ENCODE data around the gene TNS3.

The TNS3 gene

GRCh38 chr7:47454069-47454973, 127.6 kb downstream of the TNS3 start:
- TF ChIP-seq POLR2AphosphoS5 (IDR thresholded peaks at IDR 0.05; ENCODE audit: borderline replicate concordance, low read depth, low read length), result no peak
- no peak for TF ChIP-seq EZH2 (IDR thresholded peaks at IDR 0.05)
- TF ChIP-seq FOXP2 (optimal IDR thresholded peaks at IDR 0.05; ENCODE audit: control extremely low read depth, extremely low read length, insufficient read depth), result no peak
- H3K4me3 ChIP-seq, result no peak overlapping the region
- no peak overlapping the region for H3K27ac ChIP-seq
- DNase-seq (ENCODE audit: low read depth, low spot score), result no peak
- no peak overlapping the region for H3K9ac ChIP-seq (ENCODE audit: insufficient read length)
- H3K9me3 ChIP-seq (ENCODE audit: low read depth, low read length), result no peaks in the 10 kb centered on the region
- H3K36me3 ChIP-seq (ENCODE audit: insufficient read depth, low read length), result no peaks in the 10 kb centered on the region

- H3K27ac ChIP-seq, result no peak overlapping the region
- no peaks in the 10 kb centered on the region for H3K36me3 ChIP-seq (ENCODE audit: insufficient read depth, low read length)
- no peak for DNase-seq (ENCODE audit: low read depth, low spot score)
- no peaks in the 10 kb centered on the region for H3K9me3 ChIP-seq (ENCODE audit: low read depth, low read length)
- no peak overlapping the region for H3K4me3 ChIP-seq
- no peak overlapping the region for H3K9ac ChIP-seq (ENCODE audit: insufficient read length)
- TF ChIP-seq FOXP2 (optimal IDR thresholded peaks at IDR 0.05; ENCODE audit: control extremely low read depth, extremely low read length, insufficient read depth) (no peak), POLR2AphosphoS5 (IDR thresholded peaks at IDR 0.05; ENCODE audit: borderline replicate concordance, low read depth, low read length) (no peak), EZH2 (IDR thresholded peaks at IDR 0.05) (no peak)
Observed at GRCh38 chr7:47453093-47454061, 128.5 kb downstream of the TNS3 start.

DNA sequence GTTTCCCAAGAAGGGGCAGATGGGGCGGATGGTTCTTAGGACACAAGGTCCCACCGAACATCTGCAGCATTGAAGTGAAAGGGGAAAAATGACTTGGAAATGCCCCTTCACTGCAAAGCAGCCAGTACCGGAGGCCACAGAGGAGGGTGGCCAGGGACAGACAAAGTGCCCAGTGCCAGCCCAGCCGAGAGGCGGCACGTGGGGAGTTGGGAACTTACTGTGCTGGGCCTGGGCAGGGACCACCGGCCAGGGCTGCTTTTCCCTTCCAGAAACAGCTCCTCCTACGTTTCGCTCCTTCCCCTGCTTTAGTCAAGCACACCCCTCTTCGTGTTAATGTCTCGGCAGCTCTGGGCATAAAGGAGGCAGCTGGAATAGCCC, 129.2 kb downstream of the TNS3 start:
- no peak for TF ChIP-seq POLR2AphosphoS5 (IDR thresholded peaks at IDR 0.05; ENCODE audit: borderline replicate concordance, low read depth, low read length)
- TF ChIP-seq FOXP2 (optimal IDR thresholded peaks at IDR 0.05; ENCODE audit: control extremely low read depth, extremely low read length, insufficient read depth), result no peak
- no peak for TF ChIP-seq EZH2 (IDR thresholded peaks at IDR 0.05)
- H3K4me3 ChIP-seq, result no peak overlapping the region
- H3K9ac ChIP-seq (ENCODE audit: insufficient read length), result no peak overlapping the region
- no peak overlapping the region for H3K27ac ChIP-seq
- no peaks in the 10 kb centered on the region for H3K9me3 ChIP-seq (ENCODE audit: low read depth, low read length)
- no peaks in the 10 kb centered on the region for H3K36me3 ChIP-seq (ENCODE audit: insufficient read depth, low read length)
- no peak for DNase-seq (ENCODE audit: low read depth, low spot score)

DNA sequence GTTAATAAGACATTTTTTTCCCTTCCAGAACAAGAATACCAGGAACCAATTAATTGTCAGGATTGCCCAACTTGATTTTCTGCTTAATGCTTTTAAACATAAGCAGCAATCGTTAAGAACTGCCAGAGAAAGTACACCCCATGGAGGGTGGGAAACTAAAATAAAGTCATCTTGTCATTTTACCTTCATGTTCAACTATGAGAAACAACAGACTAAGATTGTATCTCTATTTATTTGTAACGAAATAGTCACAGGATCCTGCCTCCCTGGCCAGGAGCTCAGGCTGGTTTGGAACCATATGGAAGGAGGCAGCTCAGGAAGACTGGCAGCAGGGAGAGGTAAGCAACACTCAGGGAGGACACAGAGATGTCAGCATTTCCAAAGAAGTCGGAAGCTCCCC, 129.6 kb downstream of the TNS3 start:
- Histone ChIP-seq H3K36me3 (ENCODE audit: insufficient read depth, low read length) (no peaks in the 10 kb centered on the region), H3K9ac (ENCODE audit: insufficient read length) (no peak overlapping the region), H3K27ac (no peak overlapping the region), H3K9me3 (ENCODE audit: low read depth, low read length) (no peaks in the 10 kb centered on the region), H3K4me3 (no peak overlapping the region)
- no peak for DNase-seq (ENCODE audit: low read depth, low spot score)
- TF ChIP-seq POLR2AphosphoS5 (IDR thresholded peaks at IDR 0.05; ENCODE audit: borderline replicate concordance, low read depth, low read length) (no peak), EZH2 (IDR thresholded peaks at IDR 0.05) (no peak), FOXP2 (optimal IDR thresholded peaks at IDR 0.05; ENCODE audit: control extremely low read depth, extremely low read length, insufficient read depth) (no peak)

DNA sequence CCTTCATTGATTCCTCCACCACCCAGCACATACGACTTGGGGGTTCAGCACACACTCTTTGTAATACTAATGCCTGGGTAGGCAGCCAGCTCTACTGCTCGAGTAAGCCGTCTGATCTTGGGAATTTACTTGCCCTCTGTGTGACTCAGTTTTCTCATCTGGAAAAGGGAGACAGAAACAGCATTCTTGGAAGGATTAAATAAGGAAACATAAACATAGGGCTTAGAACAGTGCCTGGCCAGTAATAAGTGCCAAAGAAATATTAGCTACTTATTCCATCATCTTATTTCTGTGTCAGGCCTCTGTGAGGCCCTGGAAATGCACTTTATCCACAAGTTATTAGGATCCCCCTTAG, 130.1 kb downstream of the TNS3 start:
- Histone ChIP-seq H3K9me3 (ENCODE audit: low read depth, low read length) (no peaks in the 10 kb centered on the region), H3K27ac (no peak overlapping the region), H3K36me3 (ENCODE audit: insufficient read depth, low read length) (no peaks in the 10 kb centered on the region), H3K9ac (ENCODE audit: insufficient read length) (no peak overlapping the region), H3K4me3 (no peak overlapping the region)
- TF ChIP-seq EZH2 (IDR thresholded peaks at IDR 0.05) (no peak), FOXP2 (optimal IDR thresholded peaks at IDR 0.05; ENCODE audit: control extremely low read depth, extremely low read length, insufficient read depth) (no peak), POLR2AphosphoS5 (IDR thresholded peaks at IDR 0.05; ENCODE audit: borderline replicate concordance, low read depth, low read length) (no peak)
- no peak for DNase-seq (ENCODE audit: low read depth, low spot score)

GRCh38 chr7:47449810-47450590, 131.9 kb downstream of the TNS3 start:
- no peaks in the 10 kb centered on the region for H3K9me3 ChIP-seq (ENCODE audit: low read depth, low read length)
- H3K27ac ChIP-seq, result no peak overlapping the region
- H3K36me3 ChIP-seq (ENCODE audit: insufficient read depth, low read length), result no peaks in the 10 kb centered on the region
- TF ChIP-seq FOXP2 (optimal IDR thresholded peaks at IDR 0.05; ENCODE audit: control extremely low read depth, extremely low read length, insufficient read depth) (no peak), EZH2 (IDR thresholded peaks at IDR 0.05) (no peak), POLR2AphosphoS5 (IDR thresholded peaks at IDR 0.05; ENCODE audit: borderline replicate concordance, low read depth, low read length) (no peak)
- H3K4me3 ChIP-seq, result no peak overlapping the region
- H3K9ac ChIP-seq (ENCODE audit: insufficient read length), result no peak overlapping the region
- DNase-seq (ENCODE audit: low read depth, low spot score), result no peak

DNA sequence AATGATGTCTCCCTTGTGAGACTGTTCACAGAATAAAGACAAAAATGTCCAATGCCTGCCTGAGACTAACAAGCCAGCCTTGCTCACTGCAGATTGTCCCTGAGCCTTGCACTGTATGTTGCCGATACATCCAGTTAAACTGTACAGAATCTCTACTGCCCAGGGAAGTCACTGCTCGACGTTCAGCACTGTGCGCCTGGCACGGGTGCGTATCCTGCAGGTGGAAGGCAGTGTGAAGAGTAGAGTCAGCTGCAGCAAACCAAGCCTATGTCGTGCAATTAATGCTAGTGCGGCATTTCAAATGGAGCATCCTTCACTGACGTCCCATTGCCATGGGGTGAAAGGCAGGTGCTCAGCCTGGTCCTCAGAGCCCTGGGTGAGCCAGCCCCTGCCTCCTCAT, 132.9 kb downstream of the TNS3 start:
- Histone ChIP-seq H3K9me3 (ENCODE audit: low read depth, low read length) (no peaks in the 10 kb centered on the region), H3K9ac (ENCODE audit: insufficient read length) (no peak overlapping the region), H3K36me3 (ENCODE audit: insufficient read depth, low read length) (no peaks in the 10 kb centered on the region)

More for the DNA sequence above, 132.9 kb downstream of the TNS3 start:
- TF ChIP-seq POLR2AphosphoS5 (IDR thresholded peaks at IDR 0.05; ENCODE audit: borderline replicate concordance, low read depth, low read length) (no peak), FOXP2 (optimal IDR thresholded peaks at IDR 0.05; ENCODE audit: control extremely low read depth, extremely low read length, insufficient read depth) (no peak)
- Histone ChIP-seq H3K27ac (no peak overlapping the region), H3K4me3 (no peak overlapping the region)
- no peak for DNase-seq (ENCODE audit: low read depth, low spot score)
